GM18951 (cell line): ENCODE measurements around the gene PHACTR3.

ENCODE experiments used
- POLR2A ChIP-seq: IDR thresholded peaks from 4 replicates; pipeline ENCODE4 v1.6.1; 2011; ENCODE audit warnings: mild to moderate bottlenecking; ENCODE audit not compliant: insufficient read length, insufficient read depth; ENCODE audit errors: extremely low read depth
- in situ Hi-C: fragments of 300-500 bp; cut with MboI; formaldehyde crosslinking; loops from one replicate; pipeline ENCODE4 v1.12.0; 2022; ENCODE audit warnings: low sequenced_read_pairs, mixed read lengths, inconsistent platforms; ENCODE audit not compliant: unreplicated experiment

The PHACTR3 gene

DNA sequence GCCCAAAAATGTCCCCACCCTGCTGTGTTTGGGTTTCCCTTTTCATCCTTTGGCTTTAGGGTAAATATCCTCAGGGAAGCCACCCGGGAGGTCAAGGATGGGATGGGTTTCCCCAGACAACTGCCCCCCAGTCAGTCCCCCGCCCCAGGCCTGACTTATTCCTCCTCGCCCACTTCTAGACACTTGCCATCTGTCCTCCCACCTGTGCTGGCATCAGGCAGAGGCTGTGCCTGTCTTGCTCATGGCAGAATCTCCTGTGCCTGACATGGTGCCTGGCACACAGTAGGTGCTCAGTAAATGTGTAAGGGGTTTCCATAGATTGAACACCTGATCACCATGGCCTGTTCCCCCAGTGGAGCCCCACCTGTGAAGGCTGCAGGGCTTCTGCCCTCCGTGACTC is 141.8 kb downstream of the PHACTR3 start:
- in situ Hi-C loops = no loop called here
- no peak for TF ChIP-seq POLR2A

DNA sequence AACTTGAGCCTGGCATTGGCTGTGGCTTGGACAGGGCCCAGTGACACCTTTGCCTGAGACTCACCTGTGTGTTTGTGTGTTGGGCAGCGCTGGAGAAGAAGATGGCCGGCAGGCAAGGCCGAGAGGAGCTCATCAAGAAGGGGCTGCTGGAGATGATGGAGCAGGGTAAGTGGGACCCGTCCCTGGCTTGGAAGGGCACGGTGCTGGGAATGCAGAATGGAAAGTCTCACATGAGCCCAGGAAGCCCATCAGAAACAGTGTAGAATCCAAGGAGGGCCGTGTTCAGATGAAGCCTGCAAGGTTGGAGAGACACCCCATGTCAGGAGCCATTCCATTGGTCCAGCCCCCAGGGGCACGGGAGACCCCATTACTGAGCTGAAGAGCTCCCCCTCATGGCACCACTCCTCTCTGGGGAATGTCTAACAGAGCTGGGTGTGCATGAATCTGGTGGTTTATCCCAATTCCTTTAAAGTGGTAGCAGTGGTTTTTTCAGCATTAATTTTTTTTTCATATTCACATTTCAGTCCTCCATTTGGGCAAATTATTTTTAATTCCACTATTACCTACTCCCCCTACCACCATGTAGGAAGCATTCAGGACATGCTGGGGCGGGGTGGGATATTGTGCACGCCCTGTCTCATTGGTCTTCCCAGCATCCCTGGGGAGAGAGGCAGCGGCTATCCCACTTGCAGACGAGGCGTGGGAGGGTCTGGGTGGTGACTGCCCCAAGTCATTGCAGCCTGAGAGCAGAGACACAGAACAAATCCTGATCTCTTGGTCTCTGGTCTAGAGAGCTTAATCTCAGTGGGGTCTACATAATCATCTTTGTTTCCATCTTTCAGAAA is 143.6 kb downstream of the PHACTR3 start:
- no peak for TF ChIP-seq POLR2A
- in situ Hi-C loops = no loop called here

DNA sequence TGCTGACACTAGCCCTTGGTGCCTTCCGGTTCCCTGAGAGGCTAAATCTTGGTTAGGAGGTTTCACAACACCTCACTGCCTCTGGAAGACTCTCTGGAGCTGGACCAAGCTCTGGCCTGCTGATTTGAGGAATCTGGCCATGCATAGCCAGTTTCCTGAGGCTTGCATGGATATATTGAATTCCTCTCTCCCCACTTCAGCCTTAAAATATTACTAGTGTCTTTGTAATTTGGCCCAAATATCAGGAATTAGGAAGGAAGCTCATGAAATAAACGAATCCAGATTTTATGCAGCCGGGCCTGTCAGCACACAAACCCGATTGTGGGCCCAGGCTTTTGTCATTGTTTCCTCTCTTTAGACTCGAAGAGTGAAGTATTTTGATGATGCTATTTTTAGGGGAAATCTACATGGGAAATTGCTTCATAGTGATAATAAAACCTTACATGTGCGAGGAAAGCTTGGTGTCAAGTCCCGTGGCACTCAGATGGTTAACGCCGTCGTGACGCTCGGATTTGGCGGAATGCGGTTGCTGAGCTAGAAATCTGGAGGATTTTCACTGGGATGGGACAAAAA is 144.4 kb downstream of the PHACTR3 start:
- no peak for TF ChIP-seq POLR2A
- in situ Hi-C loops = no loop called here

DNA sequence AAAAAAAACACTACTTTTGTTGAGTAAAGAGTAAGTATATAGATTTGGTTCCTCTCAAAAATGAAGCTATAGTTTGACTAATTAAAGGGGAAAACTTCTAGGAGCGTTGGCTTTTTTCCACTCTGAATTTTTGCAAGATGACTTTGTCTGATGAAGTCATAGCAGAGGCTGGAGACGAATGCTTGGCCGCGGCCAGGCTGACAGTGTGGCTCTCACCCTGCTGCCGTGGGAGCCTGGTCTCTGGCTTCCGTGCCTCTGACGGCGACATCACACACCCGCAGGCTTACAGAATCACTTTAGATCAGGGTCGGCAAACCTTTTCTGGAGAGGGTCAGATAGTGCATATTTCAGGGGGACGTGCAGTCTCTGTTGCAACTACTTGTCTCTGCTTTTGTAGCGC is 145.0 kb downstream of the PHACTR3 start:
- no peak for TF ChIP-seq POLR2A
- in situ Hi-C loops = no loop called here

DNA sequence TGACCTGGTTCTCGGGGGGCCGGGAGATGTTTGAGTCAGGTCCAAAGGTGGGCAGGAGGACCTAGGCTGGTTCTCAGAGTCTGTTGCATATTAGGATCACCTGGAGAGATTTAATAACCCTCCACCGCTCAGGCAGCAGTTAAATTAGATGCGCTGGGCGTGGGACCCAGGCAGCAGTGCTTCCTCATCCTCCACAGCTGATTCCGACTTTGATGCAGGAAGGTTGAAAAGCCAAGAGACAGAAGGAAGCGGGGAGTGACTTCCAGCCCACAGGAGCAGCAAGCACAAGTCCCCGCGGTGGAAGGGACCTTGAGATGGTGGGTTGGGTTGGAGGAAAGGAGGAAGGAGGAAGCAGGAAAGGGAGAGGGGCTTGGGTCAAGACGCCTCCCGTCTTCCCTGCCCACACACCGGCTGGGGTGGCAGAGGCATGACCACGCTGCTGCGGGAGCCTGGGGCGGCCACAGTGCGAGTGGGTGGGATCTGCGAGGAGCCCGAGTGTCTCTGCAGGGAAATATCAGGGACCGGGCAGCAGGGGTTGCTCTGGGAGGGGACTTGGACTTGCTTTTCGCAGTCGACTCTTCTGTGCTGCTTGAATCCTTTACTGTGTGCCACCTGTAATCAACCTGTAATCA is 146.0 kb downstream of the PHACTR3 start:
- no peak for TF ChIP-seq POLR2A
- in situ Hi-C loops = loop anchor here (25.0 kb wide), 1 partner anchor 163 kb away; no protein-coding TSS in a partner anchor

DNA sequence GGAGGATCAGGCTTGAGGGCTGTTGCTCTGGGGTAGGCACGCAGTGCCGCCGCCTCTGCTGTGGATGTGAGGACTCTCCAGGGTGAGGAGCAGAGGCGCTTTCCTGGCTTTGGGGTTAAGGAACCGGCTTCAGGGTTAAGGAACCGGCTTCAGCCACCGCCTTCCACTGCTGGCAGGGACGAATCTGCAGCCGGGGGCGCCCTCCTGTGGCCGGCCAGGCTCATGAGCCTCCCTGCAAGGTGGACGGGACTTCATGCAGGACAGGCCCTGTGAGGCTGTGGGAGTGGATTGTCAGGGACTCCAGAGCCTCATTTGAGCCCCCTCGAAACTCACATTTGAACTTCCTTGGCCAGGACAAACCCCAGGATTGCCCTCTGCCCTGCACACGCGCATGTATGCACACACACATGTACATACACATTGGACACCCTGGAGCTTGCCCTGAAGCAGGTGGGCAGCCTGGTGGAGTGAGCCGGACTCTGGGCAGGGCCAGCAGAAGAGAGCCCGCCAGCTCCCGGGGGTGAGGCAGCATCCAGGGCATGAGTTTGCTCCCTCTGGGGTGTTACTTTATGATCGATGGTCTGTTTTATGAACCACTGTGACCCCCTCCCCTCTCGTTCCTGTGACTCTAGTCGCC is 146.9 kb downstream of the PHACTR3 start:
- in situ Hi-C loops = loop anchor here (25.0 kb wide), 1 partner anchor 164 kb away; no protein-coding TSS in a partner anchor
- TF ChIP-seq POLR2A = no peak

DNA sequence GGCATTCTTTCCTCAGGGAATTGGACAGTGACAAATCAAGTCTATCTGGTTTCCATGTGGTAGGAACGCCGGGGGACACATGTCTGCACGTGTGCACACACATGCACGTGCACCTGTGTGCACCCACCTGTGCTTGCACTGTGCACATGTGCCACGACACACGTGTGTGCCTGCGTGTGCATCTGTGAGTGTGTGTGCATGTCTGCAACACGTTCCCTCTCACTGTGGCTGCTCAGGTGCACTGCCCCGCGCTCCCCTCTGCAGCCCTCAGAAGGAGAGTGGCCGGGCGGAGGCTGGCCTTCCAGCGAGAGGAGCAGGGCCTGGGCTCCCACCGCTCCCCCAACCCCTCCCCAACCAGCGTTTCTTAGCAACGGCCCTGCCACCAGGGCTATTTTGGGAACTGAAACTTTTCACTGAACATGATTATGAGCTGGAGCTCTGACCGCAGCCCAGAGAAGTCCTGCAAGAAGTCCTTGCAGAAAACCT is 147.8 kb downstream of the PHACTR3 start:
- in situ Hi-C loops = loop anchor here (25.0 kb wide), 1 partner anchor 165 kb away; no protein-coding TSS in a partner anchor
- no peak for TF ChIP-seq POLR2A

DNA sequence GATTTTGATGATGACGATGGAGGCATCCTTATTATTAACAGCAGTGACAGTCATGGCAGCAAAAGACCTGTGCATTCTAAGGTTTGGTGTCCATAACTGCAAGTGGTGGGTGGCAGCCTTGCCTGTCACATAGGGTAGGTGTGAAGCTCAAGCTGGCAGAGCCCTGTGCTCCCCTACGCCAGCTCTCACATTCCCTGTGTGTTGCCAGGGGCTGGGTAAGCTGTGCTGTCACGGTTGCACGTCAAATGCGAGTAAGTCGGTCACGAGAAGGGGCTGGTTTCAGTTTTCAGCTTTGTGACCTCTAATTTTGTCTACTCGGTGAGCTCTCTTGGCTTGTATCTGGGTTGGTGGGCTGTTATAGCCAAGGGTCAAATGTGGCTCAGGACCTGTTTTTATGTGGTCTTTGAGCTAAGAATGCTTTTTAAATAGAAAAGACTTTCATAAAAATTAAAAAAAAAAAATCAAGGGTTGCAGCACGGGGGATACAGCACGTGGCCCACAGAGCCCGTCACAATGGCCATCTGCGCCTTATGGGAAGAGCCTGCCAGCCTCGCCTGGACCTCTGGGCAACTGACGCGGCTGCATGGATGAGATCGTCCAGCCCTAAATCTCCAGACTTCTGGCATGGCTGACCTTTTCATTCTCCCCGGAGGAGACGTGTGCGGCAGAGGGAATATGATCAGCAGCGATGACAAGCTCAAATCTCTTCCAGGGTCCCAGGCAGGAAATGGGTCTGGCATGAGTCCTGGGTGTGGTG is 148.5 kb downstream of the PHACTR3 start:
- in situ Hi-C loops = loop anchor here (25.0 kb wide), 1 partner anchor 166 kb away; no protein-coding TSS in a partner anchor
- no peak for TF ChIP-seq POLR2A

DNA sequence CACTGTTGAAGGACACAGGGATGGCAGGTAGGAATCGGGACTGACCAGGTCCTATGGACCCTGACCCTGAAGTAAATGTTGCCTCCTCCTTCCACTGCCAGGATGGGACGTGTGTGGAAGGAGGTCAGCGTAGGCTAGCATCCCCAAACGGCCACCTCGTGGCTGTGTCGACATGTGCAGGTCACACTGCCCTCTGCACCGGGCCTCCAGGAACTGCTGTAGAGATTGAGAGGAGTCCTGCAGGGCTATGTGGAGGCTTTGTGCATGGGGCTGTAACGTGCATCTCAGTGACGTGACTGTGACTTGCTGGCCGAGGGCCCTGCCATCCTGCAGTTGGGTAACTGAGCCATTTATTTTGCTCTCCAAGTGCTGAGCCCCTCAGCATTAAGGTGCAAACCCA is 149.5 kb downstream of the PHACTR3 start:
- in situ Hi-C loops = loop anchor here (25.0 kb wide), 1 partner anchor 167 kb away; no protein-coding TSS in a partner anchor
- TF ChIP-seq POLR2A = no peak

DNA sequence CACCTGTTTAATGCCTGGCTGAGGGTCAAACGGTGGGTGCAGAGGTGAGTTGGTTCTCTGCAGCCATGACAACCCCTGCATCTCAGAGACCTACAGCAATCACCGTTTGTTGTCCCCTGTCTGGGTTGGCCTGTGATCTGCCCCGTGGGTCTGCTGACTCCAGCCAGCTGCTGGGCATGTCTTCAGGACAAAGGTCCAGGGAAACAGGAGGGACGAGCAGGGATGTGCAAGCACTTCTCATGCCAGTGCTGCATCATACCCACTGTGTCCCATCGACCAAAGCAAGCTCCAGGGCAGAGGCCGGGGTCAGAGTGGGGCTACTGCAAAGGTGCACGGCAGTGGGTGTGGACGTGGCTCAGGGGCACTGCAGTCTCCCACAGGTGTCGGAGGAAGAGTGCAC is 150.2 kb downstream of the PHACTR3 start:
- TF ChIP-seq POLR2A = no peak
- in situ Hi-C loops = loop anchor here (25.0 kb wide), 1 partner anchor 167 kb away; no protein-coding TSS in a partner anchor

DNA sequence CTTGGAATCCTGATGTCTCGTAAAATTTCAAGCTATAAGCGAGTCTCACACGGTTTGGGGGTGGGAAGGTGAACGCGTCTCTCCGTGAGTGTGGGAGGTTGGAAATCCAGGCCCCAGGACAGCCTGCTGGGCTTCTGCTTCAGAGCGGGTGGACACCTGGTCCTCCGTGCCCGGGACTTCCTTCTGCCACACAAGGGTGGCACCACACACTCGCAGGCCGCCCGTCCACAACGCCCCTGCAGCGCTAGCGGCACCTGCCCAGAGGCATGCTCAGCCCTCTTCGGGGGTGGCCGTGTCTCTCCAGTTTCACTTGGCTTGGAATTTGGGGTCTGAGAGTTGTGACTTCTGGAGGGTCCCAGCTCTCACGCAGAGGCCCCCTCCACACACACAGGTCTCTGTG is 151.9 kb downstream of the PHACTR3 start:
- in situ Hi-C loops = loop anchor here (25.0 kb wide), 1 partner anchor 169 kb away; no protein-coding TSS in a partner anchor
- no peak for TF ChIP-seq POLR2A

DNA sequence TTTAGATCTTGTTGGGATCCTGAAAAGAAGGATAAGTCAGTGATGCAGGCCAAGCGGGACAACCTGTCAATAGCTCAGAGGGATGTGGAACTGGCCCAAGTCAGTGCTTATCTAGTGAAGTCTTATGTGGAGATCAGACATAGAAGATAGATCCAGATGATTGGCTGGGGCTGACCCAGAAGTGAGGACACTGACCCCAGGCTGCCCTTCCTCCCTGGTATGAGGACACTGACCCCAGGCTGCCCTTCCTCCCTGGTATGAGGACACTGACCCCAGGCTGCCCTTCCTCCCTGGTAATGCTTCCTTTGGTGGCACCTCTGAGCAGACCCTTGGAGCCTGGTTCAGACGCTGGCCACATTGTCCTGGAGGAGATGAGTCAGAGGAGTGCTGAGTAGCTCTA is 159.7 kb downstream of the PHACTR3 start:
- in situ Hi-C loops = loop anchor here (25.0 kb wide), 1 partner anchor 177 kb away; no protein-coding TSS in a partner anchor
- no peak for TF ChIP-seq POLR2A
